Neural crest cell (in vitro differentiated cells): ENCODE data around the gene ADAMTS7. TPM values are rescaled to one million over a fixed set of nuclear protein-coding genes. Genes with fewer than 3 reads are reported as not detected.

Experiments used
- DNase-seq: peaks from one replicate; pipeline ENCODE4 v3.0.0; 2021; ENCODE audit warnings: low read depth, mixed read lengths, low spot score
- H3K27ac Mint-ChIP-seq: one replicate; pipeline ENCODE4 v1.8.0; 2021; ENCODE audit warnings: mild to moderate bottlenecking, mixed read lengths; ENCODE audit not compliant: unreplicated experiment
- H3K27me3 Mint-ChIP-seq: 2 replicates; pipeline ENCODE4 v1.8.0; 2021; ENCODE audit warnings: low read depth, mild to moderate bottlenecking, mixed read lengths
- H3K36me3 Mint-ChIP-seq: 2 replicates; pipeline ENCODE4 v1.8.0; 2021; ENCODE audit warnings: low read depth, mild to moderate bottlenecking, mixed read lengths
- H3K4me1 Mint-ChIP-seq: 2 replicates; pipeline ENCODE4 v1.8.0; 2021; ENCODE audit warnings: mixed read lengths
- H3K4me3 Mint-ChIP-seq: one replicate; pipeline ENCODE4 v1.8.0; 2021; ENCODE audit warnings: mild to moderate bottlenecking, mixed read lengths
- H3K9me3 Mint-ChIP-seq: 2 replicates; pipeline ENCODE4 v1.8.0; 2021; ENCODE audit warnings: mixed read lengths
- total RNA-seq: library from RNA; stranded (reverse); gene quantifications from 2 replicates; pipeline ENCODE4 v1.2.1, GENCODE V29; 2021
- TF ChIP-seq, protein P1 (sequence below): fragments of 200-600 bp; sonication (generic); conservative IDR thresholded peaks from 2 replicates; pipeline ENCODE4 v1.5.0; 2021; ENCODE audit warnings: antibody characterized with exemption, mild to moderate bottlenecking

ADAMTS7 gene
- total RNA-seq, 1 donor from 2014 or later, result 68.2 TPM

DNA sequence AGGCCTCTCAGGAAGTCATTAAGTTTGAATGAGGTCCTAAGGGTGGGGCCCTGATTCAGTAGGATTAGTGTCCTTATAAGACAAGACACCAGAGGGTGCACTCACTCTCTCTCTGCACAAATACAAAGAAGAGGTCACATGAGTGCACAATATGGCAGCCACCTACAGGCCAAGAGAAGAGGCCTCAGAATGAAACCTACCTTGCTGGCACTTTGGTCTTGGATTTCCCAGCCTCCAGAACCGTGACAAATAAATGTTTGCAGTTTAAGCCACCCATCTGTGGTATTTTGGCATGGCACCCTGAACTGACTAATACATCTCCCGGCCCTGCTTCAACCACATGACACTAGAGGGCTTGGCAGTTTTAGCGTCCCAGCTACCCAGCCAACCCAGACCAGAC is 96.4 kb downstream of the ADAMTS7 start:
- H3K4me1 Mint-ChIP-seq, result no peaks in the 10 kb centered on the region
- H3K36me3 Mint-ChIP-seq, result no peaks in the 10 kb centered on the region
- no peak overlapping the region for H3K4me3 Mint-ChIP-seq
- no peak for DNase-seq
- TF ChIP-seq, protein P1, sequence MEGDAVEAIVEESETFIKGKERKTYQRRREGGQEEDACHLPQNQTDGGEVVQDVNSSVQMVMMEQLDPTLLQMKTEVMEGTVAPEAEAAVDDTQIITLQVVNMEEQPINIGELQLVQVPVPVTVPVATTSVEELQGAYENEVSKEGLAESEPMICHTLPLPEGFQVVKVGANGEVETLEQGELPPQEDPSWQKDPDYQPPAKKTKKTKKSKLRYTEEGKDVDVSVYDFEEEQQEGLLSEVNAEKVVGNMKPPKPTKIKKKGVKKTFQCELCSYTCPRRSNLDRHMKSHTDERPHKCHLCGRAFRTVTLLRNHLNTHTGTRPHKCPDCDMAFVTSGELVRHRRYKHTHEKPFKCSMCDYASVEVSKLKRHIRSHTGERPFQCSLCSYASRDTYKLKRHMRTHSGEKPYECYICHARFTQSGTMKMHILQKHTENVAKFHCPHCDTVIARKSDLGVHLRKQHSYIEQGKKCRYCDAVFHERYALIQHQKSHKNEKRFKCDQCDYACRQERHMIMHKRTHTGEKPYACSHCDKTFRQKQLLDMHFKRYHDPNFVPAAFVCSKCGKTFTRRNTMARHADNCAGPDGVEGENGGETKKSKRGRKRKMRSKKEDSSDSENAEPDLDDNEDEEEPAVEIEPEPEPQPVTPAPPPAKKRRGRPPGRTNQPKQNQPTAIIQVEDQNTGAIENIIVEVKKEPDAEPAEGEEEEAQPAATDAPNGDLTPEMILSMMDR, result no peak
- no peak overlapping the region for H3K27ac Mint-ChIP-seq
- H3K9me3 Mint-ChIP-seq, result peaks cover 10% of the 10 kb centered on the region
- H3K27me3 Mint-ChIP-seq, result peaks cover 38% of the 10 kb centered on the region

DNA sequence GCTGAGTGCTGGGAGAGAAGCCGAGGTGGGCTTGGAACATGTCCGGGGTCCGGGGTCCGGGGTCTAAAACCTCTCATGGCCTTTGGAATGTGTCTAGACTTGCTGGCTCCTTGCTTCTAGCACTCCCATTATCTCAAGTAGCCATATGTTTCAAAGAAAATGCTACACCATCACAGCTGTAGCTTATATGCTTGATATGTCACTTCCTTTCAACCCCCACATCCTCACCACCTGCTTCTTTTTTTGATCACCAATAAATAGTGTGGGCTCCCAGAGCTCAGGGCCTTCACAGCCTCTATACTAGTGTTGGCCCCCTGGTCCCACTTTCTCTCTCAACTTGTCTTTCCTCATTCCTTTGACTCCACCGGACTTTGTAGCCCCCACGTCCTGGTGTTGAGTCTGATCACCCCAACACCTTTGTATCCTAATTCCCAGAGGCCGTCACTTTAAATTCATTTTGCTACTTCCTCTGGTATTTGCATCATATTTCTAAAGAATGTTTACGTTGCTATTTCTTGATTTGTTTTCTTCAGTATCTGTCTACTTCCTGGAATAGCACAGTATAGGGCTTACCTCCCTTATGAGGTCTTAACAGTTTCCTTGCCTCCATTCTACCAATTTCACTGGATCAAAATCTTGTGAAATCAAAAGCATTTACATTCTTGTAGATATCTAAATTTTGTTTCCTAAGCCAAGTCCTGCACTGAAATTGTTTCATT is 98.3 kb downstream of the ADAMTS7 start:
- Mint-ChIP-seq H3K4me3 (no peak overlapping the region), H3K9me3 (peaks cover 7% of the 10 kb centered on the region), H3K36me3 (no peaks in the 10 kb centered on the region)

DNA sequence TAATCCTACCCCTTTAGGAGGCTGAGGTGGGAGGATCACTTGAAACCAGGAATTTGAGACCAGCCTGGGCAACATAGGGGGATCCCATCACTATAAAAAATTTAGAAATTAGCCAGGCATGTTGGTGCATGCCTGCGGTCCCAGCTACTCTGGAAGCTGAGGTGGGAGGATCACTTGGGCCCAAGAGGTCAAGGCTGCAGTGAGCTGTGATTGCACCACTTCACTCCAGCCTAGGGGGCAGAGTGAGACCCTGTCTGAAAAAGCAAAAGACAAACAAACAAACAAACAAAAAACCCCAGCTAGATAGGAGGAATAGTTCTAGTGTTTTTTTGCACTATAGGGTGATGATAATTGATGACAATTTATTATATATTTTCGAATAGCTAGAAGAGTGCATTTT is 99.6 kb downstream of the ADAMTS7 start:
- H3K27me3 Mint-ChIP-seq, result peaks cover 60% of the 10 kb centered on the region
- H3K4me3 Mint-ChIP-seq, result no peak overlapping the region
- no peaks in the 10 kb centered on the region for H3K36me3 Mint-ChIP-seq
- H3K4me1 Mint-ChIP-seq, result no peaks in the 10 kb centered on the region
- no peak for DNase-seq
- H3K9me3 Mint-ChIP-seq, result peaks cover 7% of the 10 kb centered on the region
- TF ChIP-seq, protein P1, result no peak
- H3K27ac Mint-ChIP-seq, result no peak overlapping the region

More for the DNA sequence above, 98.3 kb downstream of the ADAMTS7 start:
- no peak for DNase-seq
- Mint-ChIP-seq H3K4me1 (no peaks in the 10 kb centered on the region), H3K27ac (no peak overlapping the region), H3K27me3 (peaks cover 51% of the 10 kb centered on the region)
- TF ChIP-seq, protein P1, result no peak

GRCh38 chr15:78709263-78709882 is 101.9 kb downstream of the ADAMTS7 start:
- Mint-ChIP-seq H3K36me3 (no peaks in the 10 kb centered on the region), H3K27ac (no peak overlapping the region), H3K4me3 (no peak overlapping the region), H3K27me3 (peaks cover 75% of the 10 kb centered on the region), H3K4me1 (no peaks in the 10 kb centered on the region), H3K9me3 (peaks cover 7% of the 10 kb centered on the region)
- TF ChIP-seq, protein P1, result peak; percentile 86
- peak; percentile 84 for DNase-seq

Other genes with a start within 250 kb of the ADAMTS7 start
- gene CHRNA5, start 245.9 kb downstream of the ADAMTS7 start, total RNA-seq, result 23.0 and 23.6 TPM in 2 replicates
- gene CHRNA3, start 190.5 kb downstream of the ADAMTS7 start, total RNA-seq, result 3.8 and 5.1 TPM in 2 replicates
- 3.9 and 4.1 TPM in 2 replicates for gene CHRNB4, start 170.3 kb downstream of the ADAMTS7 start, total RNA-seq
- 472 and 478 TPM in 2 replicates for gene MORF4L1, start 61.4 kb upstream of the ADAMTS7 start, total RNA-seq
- gene CTSH, start 133.6 kb upstream of the ADAMTS7 start, total RNA-seq, result 6.5 and 7.3 TPM in 2 replicates